Endodermal cell (in vitro differentiated cells): ENCODE results near the gene HAUS8. TPM values are rescaled to one million over a fixed set of nuclear protein-coding genes. Genes with fewer than 3 reads are reported as not detected.

Experiments
- DNase-seq: peaks from one replicate; pipeline ENCODE4 v3.0.0-alpha.2; 2017
- H3K27ac ChIP-seq: 2 replicates; pipeline ENCODE4 v1.5.1; 2013; ENCODE audit warnings: mild to moderate bottlenecking, low read depth, low read length, moderate library complexity
- H3K27me3 ChIP-seq: 2 replicates; pipeline ENCODE4 v1.6.1; 2013; ENCODE audit warnings: mild to moderate bottlenecking, low read length, moderate library complexity; ENCODE audit not compliant: insufficient read depth, control insufficient read depth, poor library complexity, severe bottlenecking
- H3K36me3 ChIP-seq: 2 replicates; pipeline ENCODE4 v1.7.0; 2013; ENCODE audit warnings: mild to moderate bottlenecking, low read length, moderate library complexity; ENCODE audit not compliant: control insufficient read depth, insufficient read depth
- H3K4me1 ChIP-seq: one replicate; pipeline ENCODE4 v1.7.0; 2013; ENCODE audit warnings: low read length; ENCODE audit not compliant: control insufficient read depth, insufficient read depth
- H3K4me3 ChIP-seq: 2 replicates; pipeline ENCODE4 v1.5.1; 2013; ENCODE audit warnings: mild to moderate bottlenecking, low read length, moderate library complexity
- H3K9ac ChIP-seq: 2 replicates; pipeline ENCODE4 v1.6.1; 2013; ENCODE audit warnings: mild to moderate bottlenecking, low read length, moderate library complexity; ENCODE audit not compliant: poor library complexity, severe bottlenecking; ENCODE audit errors: extremely low read depth
- H3K9me3 ChIP-seq: 2 replicates; pipeline ENCODE4 v1.6.1; 2013; ENCODE audit warnings: mild to moderate bottlenecking, low read length, moderate library complexity; ENCODE audit not compliant: control insufficient read depth
- H3K27ac Mint-ChIP-seq: 2 replicates; pipeline ENCODE4 v1.8.0; 2020; ENCODE audit warnings: mixed read lengths
- H3K27me3 Mint-ChIP-seq: 2 replicates; pipeline ENCODE4 v1.8.0; 2021; ENCODE audit warnings: mild to moderate bottlenecking, mixed read lengths; ENCODE audit not compliant: insufficient read depth
- H3K36me3 Mint-ChIP-seq: 2 replicates; pipeline ENCODE4 v1.8.0; 2020; ENCODE audit warnings: low read depth, mixed read lengths
- H3K4me1 Mint-ChIP-seq: 2 replicates; pipeline ENCODE4 v1.8.0; 2020; ENCODE audit warnings: mixed read lengths
- H3K4me3 Mint-ChIP-seq: 2 replicates; pipeline ENCODE4 v1.8.0; 2020; ENCODE audit warnings: mild to moderate bottlenecking, moderate library complexity, mixed read lengths
- H3K9me3 Mint-ChIP-seq: 2 replicates; pipeline ENCODE4 v1.8.0; 2020; ENCODE audit warnings: mild to moderate bottlenecking, mixed read lengths
- whole genome bisulfite sequencing, 2 experiments: methylation state at CpG; one replicate each; pipeline versions ENCODE4 v1.1.5 to v1.1.7; 2013; ENCODE audit warnings: missing lambda C conversion rate in 2 of 2, mixed read lengths in 1 of 2; ENCODE audit not compliant: insufficient coverage in 1 of 2, insufficient read length in 1 of 2; 5-methylcytosine and 5-hydroxymethylcytosine counted together
- total RNA-seq, 2 donors: library from RNA; stranded (reverse); fragmentation: NEBNext Ultra II Directional in 1 of 2; extraction: Animal tissue kit (Norgen Biotek cat#: 25700) in 1 of 2; gene quantifications; 2 replicates in 1 of 2; 3 replicates in 1 of 2; pipeline ENCODE4 v1.2.1, GENCODE V29; 2021
- TF ChIP-seq, protein P1 (sequence below): fragments of 200-600 bp; sonication (generic); conservative IDR thresholded peaks from 2 replicates; pipeline ENCODE4 v1.5.0; 2021; ENCODE audit warnings: antibody characterized with exemption, mild to moderate bottlenecking

The HAUS8 gene
- total RNA-seq, 2 donors from 2014 or later, result 19.4 to 19.9 TPM

- H3K36me3 Mint-ChIP-seq, result peaks cover 2% of the 10 kb centered on the region
- Histone ChIP-seq H3K4me1 (peaks cover 2% of the 10 kb centered on the region), H3K9me3 (no peaks in the 10 kb centered on the region), H3K27me3 (no peaks in the 10 kb centered on the region), H3K27ac (no peak overlapping the region), H3K9ac (no peak overlapping the region), H3K4me3 (no peak overlapping the region), H3K36me3 (peaks cover 7% of the 10 kb centered on the region)
- DNase-seq, result no peak
- no peaks in the 10 kb centered on the region for H3K27me3 Mint-ChIP-seq
- peak overlapping the region; percentile 37 for H3K27ac Mint-ChIP-seq
- H3K4me1 Mint-ChIP-seq, result peaks cover 17% of the 10 kb centered on the region
- 92 to 97% methylated on average over 4 to 20 of the region's 20 CpGs for WGBS, 2 experiments
- no peaks in the 10 kb centered on the region for H3K9me3 Mint-ChIP-seq
- no peak overlapping the region for H3K4me3 Mint-ChIP-seq
- TF ChIP-seq, protein P1, sequence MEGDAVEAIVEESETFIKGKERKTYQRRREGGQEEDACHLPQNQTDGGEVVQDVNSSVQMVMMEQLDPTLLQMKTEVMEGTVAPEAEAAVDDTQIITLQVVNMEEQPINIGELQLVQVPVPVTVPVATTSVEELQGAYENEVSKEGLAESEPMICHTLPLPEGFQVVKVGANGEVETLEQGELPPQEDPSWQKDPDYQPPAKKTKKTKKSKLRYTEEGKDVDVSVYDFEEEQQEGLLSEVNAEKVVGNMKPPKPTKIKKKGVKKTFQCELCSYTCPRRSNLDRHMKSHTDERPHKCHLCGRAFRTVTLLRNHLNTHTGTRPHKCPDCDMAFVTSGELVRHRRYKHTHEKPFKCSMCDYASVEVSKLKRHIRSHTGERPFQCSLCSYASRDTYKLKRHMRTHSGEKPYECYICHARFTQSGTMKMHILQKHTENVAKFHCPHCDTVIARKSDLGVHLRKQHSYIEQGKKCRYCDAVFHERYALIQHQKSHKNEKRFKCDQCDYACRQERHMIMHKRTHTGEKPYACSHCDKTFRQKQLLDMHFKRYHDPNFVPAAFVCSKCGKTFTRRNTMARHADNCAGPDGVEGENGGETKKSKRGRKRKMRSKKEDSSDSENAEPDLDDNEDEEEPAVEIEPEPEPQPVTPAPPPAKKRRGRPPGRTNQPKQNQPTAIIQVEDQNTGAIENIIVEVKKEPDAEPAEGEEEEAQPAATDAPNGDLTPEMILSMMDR, result no peak
Measured at GRCh38 chr19:17081672-17082630, 6.7 kb upstream of the HAUS8 start.

DNA sequence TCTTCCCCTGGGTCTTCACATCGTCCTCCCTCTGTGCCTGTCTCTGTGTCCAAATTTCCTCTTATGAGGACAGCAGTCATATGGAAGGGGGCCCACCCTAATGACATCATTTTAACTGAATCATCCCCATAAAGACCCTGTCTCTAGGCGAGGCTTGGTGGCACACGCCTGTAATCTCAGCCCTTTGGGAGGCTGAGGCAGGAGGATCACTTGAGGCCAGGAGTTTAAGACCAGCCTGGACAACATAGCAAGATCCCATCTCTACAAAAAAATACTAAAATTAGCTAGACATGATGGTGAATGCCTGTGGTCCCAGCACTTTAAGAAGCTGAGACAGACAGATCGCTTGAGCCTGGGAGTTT lies 5.2 kb upstream of the HAUS8 start:
- Histone ChIP-seq H3K9me3 (no peaks in the 10 kb centered on the region), H3K36me3 (no peaks in the 10 kb centered on the region), H3K4me1 (peaks cover 3% of the 10 kb centered on the region), H3K27me3 (no peaks in the 10 kb centered on the region), H3K27ac (peak overlapping the region; percentile 99), H3K4me3 (no peak overlapping the region), H3K9ac (no peak overlapping the region)
- Mint-ChIP-seq H3K4me1 (peaks cover 17% of the 10 kb centered on the region), H3K9me3 (no peaks in the 10 kb centered on the region), H3K27me3 (no peaks in the 10 kb centered on the region), H3K4me3 (no peak overlapping the region), H3K36me3 (no peaks in the 10 kb centered on the region), H3K27ac (no peak overlapping the region)
- WGBS, 2 experiments, result 94 to 97% methylated on average over 4 of the region's 4 CpGs
- no peak for DNase-seq
- TF ChIP-seq, protein P1, result no peak

GRCh38 chr19:17079710-17080439 lies 4.6 kb upstream of the HAUS8 start:
- Mint-ChIP-seq H3K4me1 (peaks cover 17% of the 10 kb centered on the region), H3K4me3 (no peak overlapping the region), H3K27me3 (no peaks in the 10 kb centered on the region), H3K9me3 (no peaks in the 10 kb centered on the region), H3K36me3 (no peaks in the 10 kb centered on the region), H3K27ac (peak overlapping the region; percentile 70)
- H3K9me3 ChIP-seq, result no peaks in the 10 kb centered on the region
- no peak for DNase-seq
- H3K9ac ChIP-seq, result no peak overlapping the region
- H3K27me3 ChIP-seq, result no peaks in the 10 kb centered on the region
- TF ChIP-seq, protein P1, result no peak
- peaks cover 3% of the 10 kb centered on the region for H3K4me1 ChIP-seq
- no peak overlapping the region for H3K4me3 ChIP-seq
- H3K36me3 ChIP-seq, result no peaks in the 10 kb centered on the region
- WGBS, 2 experiments, result 60 to 82% methylated on average over 22 to 28 of the region's 28 CpGs
- peak overlapping the region; percentile 99 for H3K27ac ChIP-seq
